NCI-H345 (cell line): ENCODE results near the gene FOXL3.

Source experiments
- DNase-seq: peaks from one replicate; lab custom pipeline; 2025; lab: John Stamatoyannopoulos, UW

The FOXL3 gene

GRCh38 chr7:338295-339061 is 48.5 kb downstream of the FOXL3 start:
- DNase-seq, result no peak

GRCh38 chr7:339062-339342 is 49.0 kb downstream of the FOXL3 start:
- no peak for DNase-seq

- DNase-seq, result no peak
These were observed 49.7 kb downstream of the FOXL3 start for GRCh38 chr7:339696-340095.

- no peak for DNase-seq
These were observed 50.4 kb downstream of the FOXL3 start for GRCh38 chr7:340200-340937.
